Stimulated activated memory B cell treated with anti-CD40 and anti-IgM and Interleukin-4, amounts not matched to agents 10 μg/mL and 1 μg/mL and 100 μg/mL, for 72 hours (primary cell): ENCODE data around the gene ADARB1.

Experiments
- ATAC-seq: fragments of 150-1000 bp; cut with Tn5 transposase; 2 replicates; pipeline ENCODE4 v1.10.0; 2021
- H3K27ac Mint-ChIP-seq: one replicate; pipeline ENCODE4 v1.8.0; 2022; ENCODE audit warnings: mild to moderate bottlenecking, mixed read lengths
- H3K27me3 Mint-ChIP-seq: one replicate; pipeline ENCODE4 v1.8.0; 2022; ENCODE audit warnings: mixed read lengths
- H3K36me3 Mint-ChIP-seq: one replicate; pipeline ENCODE4 v1.8.0; 2022; ENCODE audit warnings: mixed read lengths
- H3K4me1 Mint-ChIP-seq: one replicate; pipeline ENCODE4 v1.8.0; 2022; ENCODE audit warnings: mixed read lengths
- H3K4me3 Mint-ChIP-seq: one replicate; pipeline ENCODE4 v1.8.0; 2022; ENCODE audit warnings: mild to moderate bottlenecking, moderate library complexity, mixed read lengths
- H3K9me3 Mint-ChIP-seq: one replicate; pipeline ENCODE4 v1.8.0; 2022; ENCODE audit warnings: mixed read lengths

ADARB1 gene

GRCh38 chr21:45169682-45170081 lies 95.3 kb downstream of the ADARB1 start:
- Mint-ChIP-seq H3K27me3 (no peaks in the 10 kb centered on the region), H3K27ac (no peak overlapping the region), H3K36me3 (peaks cover 22% of the 10 kb centered on the region), H3K9me3 (no peaks in the 10 kb centered on the region), H3K4me1 (no peaks in the 10 kb centered on the region), H3K4me3 (no peak overlapping the region)
- no peak for ATAC-seq

GRCh38 chr21:45170987-45171386 lies 96.6 kb downstream of the ADARB1 start:
- Mint-ChIP-seq H3K4me3 (no peak overlapping the region), H3K27ac (no peak overlapping the region)

GRCh38 chr21:45172420-45172819 lies 98.0 kb downstream of the ADARB1 start:
- no peaks in the 10 kb centered on the region for H3K27me3 Mint-ChIP-seq
- H3K27ac Mint-ChIP-seq, result no peak overlapping the region
- H3K4me1 Mint-ChIP-seq, result no peaks in the 10 kb centered on the region
- no peak overlapping the region for H3K4me3 Mint-ChIP-seq
- H3K36me3 Mint-ChIP-seq, result peaks cover 42% of the 10 kb centered on the region
- H3K9me3 Mint-ChIP-seq, result no peaks in the 10 kb centered on the region
- ATAC-seq, result no peak

More at GRCh38 chr21:45170987-45171386, 96.6 kb downstream of the ADARB1 start:
- no peaks in the 10 kb centered on the region for H3K4me1 Mint-ChIP-seq
- no peaks in the 10 kb centered on the region for H3K27me3 Mint-ChIP-seq
- ATAC-seq, result no peak
- no peaks in the 10 kb centered on the region for H3K9me3 Mint-ChIP-seq
- H3K36me3 Mint-ChIP-seq, result peaks cover 28% of the 10 kb centered on the region

GRCh38 chr21:45175326-45176095 lies 101.1 kb downstream of the ADARB1 start:
- H3K27ac Mint-ChIP-seq, result no peak overlapping the region
- no peak for ATAC-seq
- no peaks in the 10 kb centered on the region for H3K4me1 Mint-ChIP-seq
- H3K36me3 Mint-ChIP-seq, result peaks cover 54% of the 10 kb centered on the region
- H3K4me3 Mint-ChIP-seq, result no peak overlapping the region
- no peaks in the 10 kb centered on the region for H3K27me3 Mint-ChIP-seq
- no peaks in the 10 kb centered on the region for H3K9me3 Mint-ChIP-seq

GRCh38 chr21:45176141-45176540 lies 101.8 kb downstream of the ADARB1 start:
- ATAC-seq, result no peak
- Mint-ChIP-seq H3K4me3 (no peak overlapping the region), H3K9me3 (no peaks in the 10 kb centered on the region), H3K27ac (no peak overlapping the region), H3K27me3 (no peaks in the 10 kb centered on the region), H3K36me3 (peaks cover 55% of the 10 kb centered on the region), H3K4me1 (no peaks in the 10 kb centered on the region)

GRCh38 chr21:45177039-45177438 lies 102.7 kb downstream of the ADARB1 start:
- H3K27me3 Mint-ChIP-seq, result no peaks in the 10 kb centered on the region
- peaks cover 55% of the 10 kb centered on the region for H3K36me3 Mint-ChIP-seq
- H3K27ac Mint-ChIP-seq, result no peak overlapping the region
- H3K9me3 Mint-ChIP-seq, result no peaks in the 10 kb centered on the region
- ATAC-seq, result no peak
- no peaks in the 10 kb centered on the region for H3K4me1 Mint-ChIP-seq
- H3K4me3 Mint-ChIP-seq, result no peak overlapping the region

- Mint-ChIP-seq H3K4me3 (no peak overlapping the region), H3K4me1 (no peaks in the 10 kb centered on the region), H3K9me3 (no peaks in the 10 kb centered on the region), H3K27ac (no peak overlapping the region), H3K36me3 (peaks cover 48% of the 10 kb centered on the region), H3K27me3 (no peaks in the 10 kb centered on the region)
- ATAC-seq, result no peak
These were observed 103.8 kb downstream of the ADARB1 start for GRCh38 chr21:45178070-45178608.

GRCh38 chr21:45178971-45179370 lies 104.6 kb downstream of the ADARB1 start:
- no peak overlapping the region for H3K27ac Mint-ChIP-seq
- peaks cover 48% of the 10 kb centered on the region for H3K36me3 Mint-ChIP-seq
- no peaks in the 10 kb centered on the region for H3K27me3 Mint-ChIP-seq
- no peaks in the 10 kb centered on the region for H3K4me1 Mint-ChIP-seq
- H3K4me3 Mint-ChIP-seq, result no peak overlapping the region
- H3K9me3 Mint-ChIP-seq, result no peaks in the 10 kb centered on the region
- no peak for ATAC-seq

- no peak overlapping the region for H3K4me3 Mint-ChIP-seq
- H3K27me3 Mint-ChIP-seq, result no peaks in the 10 kb centered on the region
- ATAC-seq, result no peak
- H3K36me3 Mint-ChIP-seq, result peaks cover 50% of the 10 kb centered on the region
- no peak overlapping the region for H3K27ac Mint-ChIP-seq
- no peaks in the 10 kb centered on the region for H3K9me3 Mint-ChIP-seq
- H3K4me1 Mint-ChIP-seq, result no peaks in the 10 kb centered on the region
These were observed 105.3 kb downstream of the ADARB1 start for GRCh38 chr21:45179568-45180245.

- H3K9me3 Mint-ChIP-seq, result no peaks in the 10 kb centered on the region
- H3K4me3 Mint-ChIP-seq, result no peak overlapping the region
- no peaks in the 10 kb centered on the region for H3K4me1 Mint-ChIP-seq
- no peaks in the 10 kb centered on the region for H3K27me3 Mint-ChIP-seq
- no peak for ATAC-seq
- no peak overlapping the region for H3K27ac Mint-ChIP-seq
- peaks cover 55% of the 10 kb centered on the region for H3K36me3 Mint-ChIP-seq
These were observed 105.8 kb downstream of the ADARB1 start for GRCh38 chr21:45180246-45180599.

GRCh38 chr21:45182958-45183357 lies 108.6 kb downstream of the ADARB1 start:
- H3K4me3 Mint-ChIP-seq, result no peak overlapping the region
- no peak overlapping the region for H3K27ac Mint-ChIP-seq
- peaks cover 61% of the 10 kb centered on the region for H3K36me3 Mint-ChIP-seq
- H3K27me3 Mint-ChIP-seq, result no peaks in the 10 kb centered on the region
- H3K9me3 Mint-ChIP-seq, result peaks cover 10% of the 10 kb centered on the region
- no peaks in the 10 kb centered on the region for H3K4me1 Mint-ChIP-seq
- ATAC-seq, result no peak

GRCh38 chr21:45183852-45184251 lies 109.5 kb downstream of the ADARB1 start:
- ATAC-seq, result no peak
- Mint-ChIP-seq H3K27ac (no peak overlapping the region), H3K36me3 (peaks cover 68% of the 10 kb centered on the region), H3K9me3 (peaks cover 13% of the 10 kb centered on the region), H3K27me3 (no peaks in the 10 kb centered on the region), H3K4me1 (no peaks in the 10 kb centered on the region), H3K4me3 (no peak overlapping the region)

- Mint-ChIP-seq H3K27ac (no peak overlapping the region), H3K4me3 (no peak overlapping the region), H3K36me3 (peaks cover 74% of the 10 kb centered on the region), H3K27me3 (no peaks in the 10 kb centered on the region), H3K4me1 (no peaks in the 10 kb centered on the region), H3K9me3 (peaks cover 20% of the 10 kb centered on the region)
- ATAC-seq, result no peak
These were observed 110.5 kb downstream of the ADARB1 start for GRCh38 chr21:45184869-45185268.

GRCh38 chr21:45186709-45187108 lies 112.3 kb downstream of the ADARB1 start:
- H3K36me3 Mint-ChIP-seq, result peaks cover 76% of the 10 kb centered on the region
- no peak overlapping the region for H3K4me3 Mint-ChIP-seq
- no peak for ATAC-seq
- H3K9me3 Mint-ChIP-seq, result peaks cover 26% of the 10 kb centered on the region
- no peak overlapping the region for H3K27ac Mint-ChIP-seq
- H3K27me3 Mint-ChIP-seq, result no peaks in the 10 kb centered on the region
- no peaks in the 10 kb centered on the region for H3K4me1 Mint-ChIP-seq

GRCh38 chr21:45187646-45188045 lies 113.3 kb downstream of the ADARB1 start:
- peaks cover 79% of the 10 kb centered on the region for H3K36me3 Mint-ChIP-seq
- ATAC-seq, result no peak
- no peaks in the 10 kb centered on the region for H3K27me3 Mint-ChIP-seq
- no peak overlapping the region for H3K27ac Mint-ChIP-seq
- H3K9me3 Mint-ChIP-seq, result peaks cover 26% of the 10 kb centered on the region
- no peak overlapping the region for H3K4me3 Mint-ChIP-seq
- H3K4me1 Mint-ChIP-seq, result no peaks in the 10 kb centered on the region

GRCh38 chr21:45190013-45190412 lies 115.6 kb downstream of the ADARB1 start:
- Mint-ChIP-seq H3K4me3 (no peak overlapping the region), H3K9me3 (peaks cover 26% of the 10 kb centered on the region), H3K27ac (no peak overlapping the region), H3K4me1 (no peaks in the 10 kb centered on the region), H3K36me3 (peaks cover 97% of the 10 kb centered on the region), H3K27me3 (no peaks in the 10 kb centered on the region)
- ATAC-seq, result no peak
